Measurements from ENCODE around the gene TAS2R14. TPM values are rescaled to one million over a fixed set of nuclear protein-coding genes. Genes with fewer than 3 reads are reported as not detected.

The TAS2R14 gene
- polyA plus RNA-seq, 1 donor from 2014 or later, result 1.0 TPM

GRCh38 chr12:10889226-10889625, 49.8 kb downstream of the TAS2R14 start:
- H3K4me3 Mint-ChIP-seq, result no peak overlapping the region
- no peak overlapping the region for H3K27ac Mint-ChIP-seq
- no peaks in the 10 kb centered on the region for H3K9me3 Mint-ChIP-seq
- no peaks in the 10 kb centered on the region for H3K27me3 Mint-ChIP-seq
- H3K36me3 Mint-ChIP-seq, result peaks cover 10% of the 10 kb centered on the region
- peaks cover 0 to 2% (median 0%) of the 10 kb centered on the region in 3 donors for H3K4me1 Mint-ChIP-seq

Other genes with a start within 250 kb of the TAS2R14 start
- gene YBX3, start 215.9 kb downstream of the TAS2R14 start, polyA plus RNA-seq, result 14.9 TPM
- not detected for gene TAS2R7, start 136.6 kb downstream of the TAS2R14 start, polyA plus RNA-seq
- gene TAS2R8, start 132.0 kb downstream of the TAS2R14 start, polyA plus RNA-seq, result not detected
- gene TAS2R9, start 129.1 kb downstream of the TAS2R14 start, polyA plus RNA-seq, result not detected
- gene TAS2R10, start 112.9 kb downstream of the TAS2R14 start, polyA plus RNA-seq, result not detected
- gene PRR4, start 89.8 kb downstream of the TAS2R14 start, polyA plus RNA-seq, result 3.5 TPM
- 15.1 TPM for gene PRH1, start 55.0 kb downstream of the TAS2R14 start, polyA plus RNA-seq
- gene TAS2R13, start 29.7 kb downstream of the TAS2R14 start, polyA plus RNA-seq, result not detected
- not detected for gene PRH2, start 10.0 kb downstream of the TAS2R14 start, polyA plus RNA-seq
- gene TAS2R50, start 47.6 kb upstream of the TAS2R14 start, polyA plus RNA-seq, result not detected
- not detected for gene TAS2R20, start 59.0 kb upstream of the TAS2R14 start, polyA plus RNA-seq
- not detected for gene TAS2R19, start 83.4 kb upstream of the TAS2R14 start, polyA plus RNA-seq
- not detected for gene TAS2R31, start 92.1 kb upstream of the TAS2R14 start, polyA plus RNA-seq
- not detected for gene TAS2R46, start 123.0 kb upstream of the TAS2R14 start, polyA plus RNA-seq
- not detected for gene TAS2R43, start 153.1 kb upstream of the TAS2R14 start, polyA plus RNA-seq
- 0.13 TPM for gene TAS2R30, start 195.4 kb upstream of the TAS2R14 start, polyA plus RNA-seq
- gene SMIM10L1, start 231.9 kb upstream of the TAS2R14 start, polyA plus RNA-seq, result 6.1 TPM
- gene TAS2R42, start 247.7 kb upstream of the TAS2R14 start, polyA plus RNA-seq, result not detected